NOMO-1 treated with dmso at 0.1 percent for 144 hours (cell line): ENCODE data around the gene WFDC10B.
A peak's percentile ranks its signal among the peaks of the same experiment; 100 is the strongest.
"Not testable (repeated sequence)": the region's sequence is repeated elsewhere in the genome, so short reads cannot be mapped to it uniquely, and the experiment has no call there.

Experiments used
- DNase-seq: peaks from one replicate; lab custom pipeline; 2025; ENCODE audit not compliant: unreplicated experiment; lab: John Stamatoyannopoulos, UW

Gene WFDC10B

DNA sequence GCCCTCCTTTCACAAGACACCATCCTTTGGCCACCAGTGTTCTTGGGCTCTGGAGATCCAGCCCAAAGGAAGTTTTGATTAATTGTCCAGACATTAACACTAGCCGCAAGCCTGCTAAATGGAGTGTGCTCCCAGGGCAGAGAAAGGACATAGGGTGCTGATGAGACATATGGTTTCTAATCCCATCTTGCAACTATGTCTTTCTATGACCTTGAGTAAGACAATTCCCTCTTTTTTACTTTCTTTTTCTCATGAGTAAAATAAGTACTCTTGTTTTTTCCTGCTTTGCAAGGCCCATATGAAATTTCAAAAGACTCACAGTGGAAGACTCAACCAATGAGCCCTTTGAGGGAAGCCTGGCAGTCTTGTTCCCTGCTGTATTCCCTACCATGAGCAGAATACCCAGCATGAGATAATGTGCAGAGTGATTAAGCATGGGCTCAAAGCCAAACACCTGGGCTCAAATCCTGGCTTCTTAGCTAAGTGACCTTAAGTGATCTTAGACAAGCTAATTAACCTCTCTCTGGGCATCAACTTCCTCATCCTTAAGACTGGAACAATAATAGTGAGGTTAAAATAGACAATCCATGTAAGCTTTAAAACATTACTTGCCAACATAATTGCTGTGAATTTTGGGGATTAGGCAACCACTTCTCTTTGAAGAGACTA is at the start of gene WFDC10B:
Gene WFDC10B (minus strand): TSS at position 51 of the 669 bp plus-strand sequence. CDS start 19,027 bp downstream, outside the sequence.
- peak; percentile 56 for DNase-seq

DNA sequence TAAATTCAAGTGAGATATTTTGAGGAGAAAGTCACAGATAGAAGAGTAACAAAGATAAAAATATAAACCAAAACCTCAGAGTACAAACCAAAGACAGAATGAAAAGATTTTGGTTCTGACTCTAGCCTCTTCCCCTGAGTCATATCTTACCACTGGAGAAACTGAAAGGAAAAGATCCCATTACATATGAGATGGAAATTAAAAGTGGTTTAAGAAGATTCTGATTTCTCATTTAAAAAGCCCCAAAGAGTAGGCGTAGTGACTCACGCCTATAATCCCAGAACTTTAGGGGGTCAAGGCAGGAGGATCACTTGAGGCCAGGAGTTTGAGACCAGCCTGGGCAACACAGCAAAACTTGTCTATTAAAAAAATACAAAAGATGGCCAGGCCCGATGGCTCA is 47.9 kb upstream of the WFDC10B start:
- DNase-seq = no peak

DNA sequence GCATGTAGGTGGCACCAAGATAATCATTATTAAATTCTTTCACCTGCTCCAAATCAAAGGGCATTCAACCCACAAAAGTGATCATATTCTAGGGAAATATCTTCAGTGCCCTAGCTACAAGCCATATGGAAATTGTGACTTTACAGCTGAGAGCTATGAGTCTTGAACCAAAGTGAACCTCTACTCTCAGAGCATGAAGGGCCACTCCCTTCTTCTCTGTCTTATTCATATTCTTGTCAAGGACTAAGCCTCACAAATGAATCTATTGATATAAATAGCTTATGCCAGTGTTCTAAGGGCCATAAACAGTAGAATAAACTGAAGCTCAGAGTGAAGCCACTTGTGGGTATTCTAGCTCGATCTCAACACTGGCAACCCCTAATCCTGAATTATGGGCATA is 46.9 kb upstream of the WFDC10B start:
- DNase-seq = no peak

DNA sequence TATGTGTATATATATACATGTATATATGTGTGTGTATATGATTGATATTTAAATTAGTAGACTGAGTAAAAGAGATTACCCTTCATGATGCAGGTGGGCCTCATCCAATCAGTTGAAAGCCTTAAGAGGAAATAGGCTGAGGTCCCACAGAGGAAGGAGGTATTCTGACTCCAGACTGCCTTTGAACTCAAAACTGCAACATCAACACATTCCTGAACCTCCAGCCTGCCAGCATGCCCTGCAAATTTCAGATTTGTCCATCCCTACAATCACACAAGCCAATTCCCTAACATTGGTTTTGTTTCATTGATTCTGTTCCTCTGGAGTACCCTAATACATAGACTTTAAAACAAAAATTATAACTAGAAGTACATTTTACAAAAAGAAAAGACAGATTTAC is 40.2 kb upstream of the WFDC10B start:
- no peak for DNase-seq

DNA sequence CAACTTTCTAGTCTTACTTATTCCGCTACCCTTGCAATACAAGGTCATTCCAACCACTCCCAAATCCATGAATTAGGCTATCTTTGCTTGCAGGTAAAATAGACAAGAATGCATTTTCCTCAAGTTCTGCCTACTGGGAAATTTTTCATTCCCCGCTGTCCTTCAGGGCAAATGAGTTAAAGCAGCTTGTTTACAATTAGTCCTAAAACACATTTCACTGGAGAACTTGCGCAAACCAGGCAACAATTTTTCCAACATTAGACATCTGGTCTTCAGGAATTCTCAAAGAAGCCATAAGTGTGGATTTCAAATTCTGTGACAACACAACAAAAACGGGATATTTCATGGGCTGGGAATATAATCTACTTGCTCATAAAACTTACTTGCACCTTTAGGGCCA is 37.8 kb upstream of the WFDC10B start:
- DNase-seq = no peak

DNA sequence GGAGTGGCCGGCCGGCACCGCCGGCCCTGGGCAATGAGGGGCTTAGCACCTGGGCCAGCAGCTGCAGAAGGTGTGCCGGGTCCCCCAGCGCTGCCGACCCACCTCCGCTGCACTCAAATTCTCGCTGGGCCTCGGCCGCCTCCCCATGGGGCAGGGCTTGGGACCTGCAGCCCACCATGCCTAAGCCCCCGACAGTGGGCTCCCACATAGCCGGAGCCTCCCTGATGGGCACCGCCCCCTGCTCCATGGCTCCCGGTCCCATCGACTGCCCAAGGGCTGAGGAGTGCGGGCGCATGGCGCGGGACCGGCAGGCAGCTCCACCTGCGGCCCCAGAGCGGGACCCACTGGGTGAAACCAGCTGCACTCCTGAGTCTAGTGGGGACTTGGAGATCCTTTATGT is 31.2 kb upstream of the WFDC10B start:
- DNase-seq = no peak

DNA sequence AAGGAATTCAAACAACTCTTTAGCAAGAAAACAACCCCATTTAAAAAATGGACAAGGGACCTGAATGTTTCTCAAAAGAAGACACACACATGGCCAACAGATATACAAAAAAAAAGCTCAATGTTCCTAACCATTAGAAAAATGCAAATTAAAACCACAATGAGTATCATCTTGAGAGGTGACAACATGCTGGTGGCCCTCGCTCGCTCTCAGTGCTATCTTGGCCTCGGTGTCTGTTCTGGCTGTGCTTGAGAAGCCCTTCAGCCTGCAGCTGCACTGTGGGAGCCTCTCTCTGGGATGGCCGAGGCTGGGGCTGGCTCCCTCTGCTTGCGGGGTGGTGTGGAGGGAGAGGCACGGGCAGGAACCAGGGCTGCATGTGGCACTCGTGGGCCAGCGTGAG is 30.7 kb upstream of the WFDC10B start:
- no peak for DNase-seq

DNA sequence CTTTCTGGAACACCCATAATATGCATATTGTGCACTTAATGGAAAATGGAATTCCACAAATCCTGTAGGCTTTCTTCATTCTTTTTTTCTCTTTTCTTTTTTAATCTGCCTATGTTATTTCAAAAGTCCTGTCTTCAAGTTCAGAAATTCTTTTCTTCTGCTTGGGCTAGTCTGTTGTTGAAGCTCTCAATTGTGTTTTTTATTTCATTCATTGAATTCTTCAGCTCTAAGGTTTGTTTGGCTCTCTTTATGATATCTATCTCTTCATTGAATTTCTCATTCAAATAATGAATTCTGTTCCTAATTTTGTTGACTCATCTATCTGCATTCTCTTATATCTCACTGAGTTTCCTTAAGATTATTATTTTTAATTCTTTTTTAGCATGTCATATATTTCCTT is 27.4 kb upstream of the WFDC10B start:
- DNase-seq = no peak

DNA sequence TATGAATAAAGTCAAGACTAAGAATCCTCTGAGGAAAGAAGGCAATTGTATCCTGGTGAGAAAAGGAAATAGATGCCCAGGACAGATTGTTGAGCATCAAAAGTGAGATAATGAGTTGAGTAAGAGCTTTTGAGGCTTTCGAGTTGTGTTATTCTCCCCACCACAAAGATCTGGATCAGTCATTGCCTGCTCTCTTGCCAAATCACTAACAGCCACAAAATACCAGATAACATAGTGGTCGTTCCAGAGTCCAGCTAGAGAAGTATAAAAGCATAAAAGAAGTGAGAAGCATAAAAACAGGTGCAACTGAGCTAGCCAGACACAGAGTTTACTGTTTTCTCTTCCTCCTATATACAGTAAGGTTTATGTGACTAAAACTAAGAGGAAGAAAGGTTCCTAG is 22.2 kb upstream of the WFDC10B start:
- DNase-seq = peak; percentile 83

DNA sequence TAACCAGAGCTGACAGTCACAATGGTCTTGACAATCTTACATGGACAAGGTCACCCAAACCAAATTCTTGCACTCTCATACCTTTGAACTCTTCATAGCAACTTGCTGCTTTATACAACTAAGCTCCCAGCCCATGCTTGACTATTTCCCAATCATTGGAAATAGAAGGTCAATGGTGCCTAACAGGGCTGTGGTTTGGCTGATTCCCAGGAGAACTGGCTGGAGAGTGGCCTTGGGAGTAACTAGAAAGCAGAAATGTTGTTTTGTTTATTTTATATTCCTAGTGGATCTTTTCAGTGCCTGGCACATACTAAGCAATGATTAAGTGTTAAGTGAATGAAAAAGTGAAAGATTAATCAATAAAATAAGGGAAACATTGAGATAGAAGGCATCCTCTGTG is 20.3 kb upstream of the WFDC10B start:
- no peak for DNase-seq

DNA sequence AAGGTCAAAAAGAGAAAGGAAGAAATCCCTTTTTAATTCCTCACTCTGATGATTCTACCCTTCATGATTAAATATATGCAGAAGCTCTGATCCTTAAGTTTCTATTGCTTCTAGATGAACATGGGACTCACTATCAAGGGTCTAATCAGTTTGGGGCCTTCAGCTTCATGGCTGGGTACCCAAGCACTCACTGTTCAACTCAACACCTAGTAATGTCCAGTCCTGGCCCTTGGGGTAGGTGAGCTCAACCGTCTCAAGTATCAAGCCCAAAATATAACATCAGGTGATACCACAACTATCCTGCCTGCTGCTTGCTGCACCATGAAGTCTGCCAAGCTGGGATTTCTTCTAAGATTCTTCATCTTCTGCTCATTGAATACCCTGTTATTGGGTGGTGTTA is 17.2 kb upstream of the WFDC10B start, which contains the start of gene SPINT4:
Gene SPINT4 (plus strand): TSS at position 301 of the 400 bp plus-strand sequence. CDS start 21 bp downstream, at position 322.
- no peak for DNase-seq

DNA sequence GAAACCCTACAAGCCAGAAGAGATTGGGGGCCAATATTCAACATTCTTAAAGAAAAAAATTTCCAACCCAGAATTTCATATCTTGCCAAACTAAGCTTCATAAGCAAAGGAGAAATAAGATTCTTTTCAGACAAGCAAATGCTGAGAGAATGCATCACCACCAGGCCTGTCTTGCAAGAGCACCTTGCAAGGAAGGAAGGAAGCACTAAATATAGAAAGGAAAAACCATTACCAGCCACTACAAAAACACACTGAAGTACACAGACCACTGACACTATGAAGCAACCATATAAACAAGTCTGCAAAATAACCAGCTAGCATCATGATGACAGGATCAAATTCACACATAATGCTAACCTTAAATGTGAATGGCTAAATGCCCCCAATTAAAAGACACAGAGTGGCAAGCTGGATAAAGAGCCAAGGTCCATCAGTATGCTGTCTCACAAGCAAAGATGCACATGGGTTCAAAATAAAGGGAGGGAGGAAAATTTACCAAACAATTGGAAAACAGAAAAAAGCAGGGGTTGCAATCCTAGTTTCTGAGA is 11.4 kb upstream of the WFDC10B start:
- peak; percentile 6 for DNase-seq

DNA sequence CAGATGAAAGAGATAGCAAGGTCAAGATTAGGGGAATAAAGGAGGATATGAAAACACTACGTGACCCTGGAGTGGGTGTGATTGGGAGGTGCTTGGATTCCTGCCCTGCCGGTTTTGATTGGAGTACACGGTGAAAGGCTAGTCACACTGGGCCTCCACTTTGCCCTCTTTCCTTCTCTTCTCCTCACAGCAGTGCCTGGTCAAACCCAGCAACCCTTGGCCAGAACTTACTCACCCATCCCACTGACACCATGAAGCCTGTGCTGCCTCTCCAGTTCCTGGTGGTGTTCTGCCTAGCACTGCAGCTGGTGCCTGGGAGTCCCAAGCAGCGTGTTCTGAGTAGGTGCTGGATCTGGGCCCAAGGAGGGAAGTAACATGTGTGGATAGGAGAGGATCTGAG is 2.9 kb downstream of the WFDC10B start, which contains the start of gene WFDC13:
Gene WFDC13 (plus strand): TSS at position 166 of the 400 bp plus-strand sequence. CDS start 86 bp downstream, at position 252.
- no peak for DNase-seq

DNA sequence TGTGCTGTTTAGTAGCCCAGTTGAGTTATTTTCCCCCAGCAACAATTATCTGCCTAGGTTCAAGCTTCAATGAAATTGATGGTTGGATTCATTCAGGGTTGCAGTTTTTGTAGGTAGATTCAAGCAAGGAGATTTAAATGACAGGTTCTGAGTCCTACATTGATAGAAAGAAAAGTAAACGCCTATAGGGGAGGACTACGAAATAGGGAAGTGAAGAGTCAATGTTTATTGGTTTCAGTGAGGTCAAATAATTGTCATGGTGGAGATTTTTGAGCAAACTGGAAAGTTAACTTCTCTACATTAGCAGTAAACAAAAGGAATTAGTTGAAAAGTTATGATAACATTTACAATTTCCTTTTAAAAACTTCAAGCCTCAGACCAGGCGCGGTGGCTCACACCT is 3.7 kb downstream of the WFDC10B start:
- DNase-seq = no peak

DNA sequence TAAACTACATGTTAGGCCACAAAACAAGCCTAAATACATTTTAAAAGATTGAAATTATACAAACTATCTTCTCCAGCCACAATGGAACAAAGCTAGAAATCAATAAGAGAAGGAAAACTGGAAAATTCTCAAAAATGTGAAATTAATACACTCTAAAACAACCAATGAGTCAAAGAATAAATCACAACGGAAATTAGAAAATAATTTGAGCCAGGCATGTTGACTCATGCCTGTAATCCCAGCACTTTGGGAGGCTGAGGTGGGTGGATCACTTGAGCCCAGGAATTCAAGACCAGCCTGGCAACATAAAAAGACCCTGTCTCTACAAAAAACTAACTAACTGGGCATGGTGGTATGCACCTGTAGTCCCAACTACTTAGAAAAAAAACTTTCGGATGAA is 9.3 kb downstream of the WFDC10B start:
- no peak for DNase-seq

DNA sequence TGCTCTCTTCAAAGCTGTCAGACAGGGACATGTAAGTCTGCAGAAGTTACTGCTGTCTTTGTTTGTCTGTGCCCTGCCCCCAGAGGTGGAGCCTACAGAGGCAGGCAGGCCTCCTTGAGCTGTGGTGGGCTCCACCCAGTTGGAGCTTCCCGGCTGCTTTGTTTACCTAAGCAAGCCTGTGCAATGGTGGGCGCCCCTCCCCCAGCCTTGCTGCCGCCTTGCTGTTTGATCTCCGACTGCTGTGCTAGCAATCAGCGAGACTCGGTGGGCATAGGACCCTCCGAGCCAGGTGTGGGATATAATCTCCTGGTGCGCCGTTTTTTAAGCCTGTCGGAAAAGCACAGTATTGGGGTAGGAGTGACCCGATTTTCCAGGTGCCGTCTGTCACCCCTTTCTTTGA is 11.5 kb downstream of the WFDC10B start:
- DNase-seq = not testable (repeated sequence)

DNA sequence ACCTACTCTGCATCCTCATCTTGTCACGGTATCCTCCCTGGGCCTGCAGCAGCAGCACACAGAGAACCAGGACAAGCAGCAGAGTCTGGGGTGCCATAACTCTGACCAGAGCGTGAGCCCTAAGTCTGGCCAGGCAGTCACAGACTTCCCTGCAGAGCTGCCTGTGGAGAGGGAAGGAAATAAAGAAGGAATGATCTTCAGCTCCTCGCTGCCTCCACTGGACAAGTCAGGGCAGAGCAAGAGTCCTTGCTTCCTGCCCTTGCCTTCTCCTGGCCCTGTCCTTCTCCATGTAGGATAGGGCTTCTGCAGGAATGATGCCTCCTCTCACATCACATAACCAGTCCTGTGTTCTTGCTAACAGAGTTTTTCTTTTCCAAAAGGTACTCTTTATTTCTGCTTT is 18.9 kb downstream of the WFDC10B start:
- no peak for DNase-seq

DNA sequence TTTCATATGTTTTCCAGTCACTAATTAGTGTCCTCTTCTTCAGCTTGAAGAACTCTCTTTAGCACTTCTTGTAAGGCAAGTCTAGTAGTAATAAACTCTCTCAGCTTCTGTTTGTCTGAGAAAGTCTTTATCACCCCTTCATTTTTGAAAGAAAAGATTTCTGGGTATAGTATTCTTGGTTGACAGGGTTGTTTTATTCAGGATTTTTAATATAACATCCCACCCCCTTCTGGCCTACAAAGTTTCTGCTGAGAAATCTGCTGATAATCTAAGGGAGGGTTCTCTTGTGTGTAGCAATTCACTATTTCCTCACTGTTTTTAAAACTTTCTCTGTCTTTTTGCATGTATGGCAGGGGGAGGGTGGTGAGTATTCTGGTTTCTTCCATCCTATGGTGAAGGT is 25.2 kb downstream of the WFDC10B start:
- no peak for DNase-seq

DNA sequence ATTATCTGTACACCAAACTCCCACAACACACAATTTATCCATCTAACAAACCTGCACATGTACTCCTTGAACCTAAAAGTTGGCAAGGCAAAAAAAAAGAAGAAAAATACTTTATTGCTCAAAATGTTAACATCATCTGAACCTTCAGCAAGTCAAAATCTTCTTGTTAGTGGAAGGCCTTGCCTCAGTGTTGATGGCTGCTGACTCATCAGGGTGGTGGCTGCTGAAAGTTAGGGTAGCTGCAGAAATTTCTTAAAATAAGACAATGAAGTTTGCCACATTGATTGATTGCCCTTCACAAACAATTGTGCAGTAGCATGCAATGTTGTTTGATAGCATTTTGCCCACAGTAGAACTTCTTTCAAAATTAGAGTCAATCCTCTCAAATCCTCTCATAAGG is 32.1 kb downstream of the WFDC10B start:
- DNase-seq = peak; percentile 5

DNA sequence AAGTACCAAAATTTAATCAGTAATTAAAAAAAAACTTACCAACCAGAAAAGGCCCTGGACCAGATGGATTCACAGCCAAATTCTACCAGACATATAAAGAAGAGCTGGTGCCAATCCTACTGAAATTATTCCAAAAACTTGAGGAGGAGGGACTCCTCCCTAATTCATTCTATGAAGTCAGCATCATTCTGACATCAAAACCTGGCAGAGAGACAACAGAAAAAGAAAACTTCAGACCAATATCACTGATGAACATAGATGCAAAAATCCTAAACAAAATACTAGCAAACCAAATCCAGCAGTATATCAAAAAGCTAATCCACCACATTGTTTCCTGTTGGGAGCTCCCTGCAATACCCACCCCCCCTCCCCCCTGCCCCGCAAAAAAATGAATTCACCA is 34.7 kb downstream of the WFDC10B start, which contains the start of gene WFDC11:
Gene WFDC11 (minus strand): TSS at position 101 of the 400 bp plus-strand sequence. CDS start 19,639 bp downstream, outside the sequence.
- DNase-seq = no peak

DNA sequence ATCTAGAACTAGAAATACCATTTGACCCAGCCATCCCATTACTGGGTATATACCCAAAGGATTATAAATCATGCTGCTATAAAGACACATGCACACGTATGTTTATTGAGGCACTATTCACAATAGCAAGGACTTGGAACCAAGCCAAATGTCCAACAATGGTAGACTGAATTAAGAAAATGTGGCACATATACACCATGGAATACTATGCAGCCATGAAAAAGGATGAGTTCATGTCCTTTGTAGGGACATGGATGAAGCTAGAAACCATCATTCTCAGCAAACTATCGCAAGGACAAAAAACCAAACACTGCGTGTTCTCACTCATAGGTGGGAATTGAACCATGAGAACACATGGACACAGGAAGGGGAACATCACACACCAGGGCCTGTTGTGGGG is 47.8 kb downstream of the WFDC10B start:
- DNase-seq = not testable (repeated sequence)

DNA sequence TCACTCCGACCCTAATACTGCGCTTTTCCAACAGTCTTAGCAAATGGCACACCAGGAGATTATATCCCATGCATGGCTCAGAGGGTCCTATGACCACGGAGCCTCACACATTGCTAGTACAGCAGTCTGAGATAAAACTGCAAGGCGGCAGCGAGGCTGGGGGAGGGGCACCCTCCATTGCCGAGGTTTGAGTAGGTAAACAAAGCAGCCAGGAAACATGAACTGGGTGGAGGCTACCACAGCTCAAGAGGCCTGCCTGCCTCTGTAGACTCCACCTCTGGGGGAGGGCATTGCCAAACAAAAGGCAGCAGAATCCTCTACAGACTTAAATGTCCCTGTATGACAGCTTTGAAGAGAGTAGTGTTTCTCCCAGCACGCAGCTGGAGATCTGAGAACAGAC is 53.1 kb downstream of the WFDC10B start:
- not testable (repeated sequence) for DNase-seq
